Adipocyte (in vitro differentiated cells): ENCODE data around the gene SAMD4A.

Experiments used
- DNase-seq: peaks from one replicate; pipeline ENCODE4 v3.0.0-alpha.2; 2015; ENCODE audit warnings: low read depth
- H3K27me3 ChIP-seq: replicated peaks from 2 replicates; pipeline ENCODE4 v1.7.0; 2013; ENCODE audit warnings: mild to moderate bottlenecking, low read length, moderate library complexity; ENCODE audit not compliant: control insufficient read depth, insufficient read depth
- H3K36me3 ChIP-seq: 2 replicates; pipeline ENCODE4 v1.7.0; 2013; ENCODE audit warnings: low read length, mild to moderate bottlenecking, moderate library complexity; ENCODE audit not compliant: control insufficient read depth, insufficient read depth, severe bottlenecking
- H3K4me1 ChIP-seq: 2 replicates; pipeline ENCODE4 v1.7.0; 2013; ENCODE audit warnings: mild to moderate bottlenecking, low read length, moderate library complexity; ENCODE audit not compliant: control insufficient read depth, insufficient read depth
- H3K4me3 ChIP-seq: 2 replicates; pipeline ENCODE4 v1.7.0; 2013; ENCODE audit warnings: mild to moderate bottlenecking, low read length, moderate library complexity
- H3K9ac ChIP-seq: 2 replicates; pipeline ENCODE4 v1.7.0; 2013; ENCODE audit warnings: mild to moderate bottlenecking, low read length, moderate library complexity
- H3K9me3 ChIP-seq: 2 replicates; pipeline ENCODE4 v1.7.0; 2013; ENCODE audit warnings: mild to moderate bottlenecking, low read length, moderate library complexity; ENCODE audit not compliant: control insufficient read depth

The SAMD4A gene

GRCh38 chr14:54664961-54665360, 98.0 kb downstream of the SAMD4A start:
- H3K4me3 ChIP-seq, result no peak overlapping the region
- H3K27me3 ChIP-seq, result no peaks in the 10 kb centered on the region
- no peak for DNase-seq
- no peaks in the 10 kb centered on the region for H3K36me3 ChIP-seq
- H3K9ac ChIP-seq, result no peak overlapping the region
- H3K9me3 ChIP-seq, result no peaks in the 10 kb centered on the region
- H3K4me1 ChIP-seq, result peaks cover 16% of the 10 kb centered on the region

- no peaks in the 10 kb centered on the region for H3K9me3 ChIP-seq
- no peaks in the 10 kb centered on the region for H3K36me3 ChIP-seq
- H3K9ac ChIP-seq, result no peak overlapping the region
- DNase-seq, result no peak
- no peak overlapping the region for H3K4me3 ChIP-seq
- no peaks in the 10 kb centered on the region for H3K27me3 ChIP-seq
- H3K4me1 ChIP-seq, result peaks cover 25% of the 10 kb centered on the region
Observed at GRCh38 chr14:54665946-54666345, 99.0 kb downstream of the SAMD4A start.

GRCh38 chr14:54667026-54667744, 100.3 kb downstream of the SAMD4A start:
- Histone ChIP-seq H3K4me1 (peaks cover 31% of the 10 kb centered on the region), H3K9me3 (no peaks in the 10 kb centered on the region), H3K36me3 (no peaks in the 10 kb centered on the region), H3K4me3 (no peak overlapping the region), H3K9ac (no peak overlapping the region), H3K27me3 (no peaks in the 10 kb centered on the region)
- no peak for DNase-seq

- Histone ChIP-seq H3K36me3 (no peaks in the 10 kb centered on the region), H3K27me3 (no peaks in the 10 kb centered on the region), H3K4me1 (peaks cover 34% of the 10 kb centered on the region), H3K9me3 (no peaks in the 10 kb centered on the region), H3K9ac (no peak overlapping the region), H3K4me3 (no peak overlapping the region)
- no peak for DNase-seq
Observed at GRCh38 chr14:54667764-54668163, 100.8 kb downstream of the SAMD4A start.

GRCh38 chr14:54669721-54670561, 103.0 kb downstream of the SAMD4A start:
- H3K9ac ChIP-seq, result peak overlapping the region; percentile 41
- H3K36me3 ChIP-seq, result no peaks in the 10 kb centered on the region
- H3K4me3 ChIP-seq, result peak overlapping the region; percentile 48
- peak; percentile 40 for DNase-seq
- H3K9me3 ChIP-seq, result no peaks in the 10 kb centered on the region
- H3K27me3 ChIP-seq, result no peaks in the 10 kb centered on the region
- peaks cover 49% of the 10 kb centered on the region for H3K4me1 ChIP-seq

- Histone ChIP-seq H3K9ac (no peak overlapping the region), H3K4me1 (peaks cover 59% of the 10 kb centered on the region), H3K27me3 (no peaks in the 10 kb centered on the region), H3K36me3 (no peaks in the 10 kb centered on the region), H3K9me3 (no peaks in the 10 kb centered on the region), H3K4me3 (no peak overlapping the region)
- DNase-seq, result no peak
Observed at GRCh38 chr14:54671537-54671936, 104.6 kb downstream of the SAMD4A start.

GRCh38 chr14:54672181-54672580, 105.3 kb downstream of the SAMD4A start:
- H3K36me3 ChIP-seq, result no peaks in the 10 kb centered on the region
- peaks cover 65% of the 10 kb centered on the region for H3K4me1 ChIP-seq
- no peak for DNase-seq

GRCh38 chr14:54672688-54673087, 105.8 kb downstream of the SAMD4A start:
- DNase-seq, result no peak
- peaks cover 69% of the 10 kb centered on the region for H3K4me1 ChIP-seq
- H3K4me3 ChIP-seq, result no peak overlapping the region
- no peaks in the 10 kb centered on the region for H3K36me3 ChIP-seq
- H3K9me3 ChIP-seq, result no peaks in the 10 kb centered on the region
- no peaks in the 10 kb centered on the region for H3K27me3 ChIP-seq
- no peak overlapping the region for H3K9ac ChIP-seq

More at GRCh38 chr14:54672181-54672580, 105.3 kb downstream of the SAMD4A start:
- H3K9me3 ChIP-seq, result no peaks in the 10 kb centered on the region
- no peak overlapping the region for H3K9ac ChIP-seq
- H3K27me3 ChIP-seq, result no peaks in the 10 kb centered on the region
- no peak overlapping the region for H3K4me3 ChIP-seq

- Histone ChIP-seq H3K9me3 (no peaks in the 10 kb centered on the region), H3K36me3 (no peaks in the 10 kb centered on the region), H3K9ac (no peak overlapping the region), H3K27me3 (no peaks in the 10 kb centered on the region), H3K4me3 (no peak overlapping the region), H3K4me1 (peaks cover 74% of the 10 kb centered on the region)
- no peak for DNase-seq
Observed at GRCh38 chr14:54673193-54674045, 106.5 kb downstream of the SAMD4A start.

- Histone ChIP-seq H3K27me3 (no peaks in the 10 kb centered on the region), H3K9me3 (no peaks in the 10 kb centered on the region), H3K4me1 (peaks cover 70% of the 10 kb centered on the region), H3K9ac (peak overlapping the region; percentile 28), H3K36me3 (no peaks in the 10 kb centered on the region), H3K4me3 (no peak overlapping the region)
- DNase-seq, result no peak
Observed at GRCh38 chr14:54674046-54674741, 107.3 kb downstream of the SAMD4A start.
